ENCODE measurements around the gene TMC1.
"Not testable (repeated sequence)": the region's sequence is repeated elsewhere in the genome, so short reads cannot be mapped to it uniquely, and the experiment has no call there.

TMC1 gene

DNA sequence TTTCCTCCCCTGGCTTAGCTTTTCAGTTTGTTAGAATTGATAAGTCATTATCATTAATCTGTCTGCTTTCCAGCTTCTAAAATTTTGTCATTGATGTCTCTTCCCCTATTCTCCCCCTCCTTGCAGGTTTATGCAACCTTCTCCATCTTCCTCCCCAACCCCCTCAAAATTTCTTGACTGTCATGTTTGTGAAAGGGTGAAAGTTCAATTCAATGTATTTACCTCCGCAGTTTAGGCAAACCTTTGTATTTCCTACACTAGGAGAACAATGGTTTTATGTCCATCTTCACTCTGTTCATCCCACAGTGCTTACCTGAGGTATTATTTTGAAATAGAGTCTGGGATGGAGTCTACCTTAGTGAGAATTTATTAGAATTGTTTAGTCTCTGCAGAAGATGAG is 313.6 kb downstream of the TMC1 start:
- no peaks in the 10 kb centered on the region for H3K4me1 ChIP-seq (ENCODE audit: control insufficient read depth, insufficient read depth, low read length)
- no peak overlapping the region for H3K9ac ChIP-seq (ENCODE audit: low read length)
- H3K27ac ChIP-seq (ENCODE audit: low read depth, low read length) = no peak overlapping the region
- no peaks in the 10 kb centered on the region for H3K27me3 ChIP-seq (ENCODE audit: control insufficient read depth, insufficient read depth, low read length)
- no peaks in the 10 kb centered on the region for H3K36me3 ChIP-seq (ENCODE audit: control insufficient read depth, insufficient read depth, low read length)
- H3K4me3 ChIP-seq (ENCODE audit: low read length) = no peak overlapping the region

GRCh38 chr9:72836790-72837189 is 315.4 kb downstream of the TMC1 start:
- H3K27ac ChIP-seq (ENCODE audit: low read depth, low read length) = no peak overlapping the region
- H3K36me3 ChIP-seq (ENCODE audit: control insufficient read depth, insufficient read depth, low read length) = no peaks in the 10 kb centered on the region
- H3K27me3 ChIP-seq (ENCODE audit: control insufficient read depth, insufficient read depth, low read length) = no peaks in the 10 kb centered on the region
- no peak overlapping the region for H3K4me3 ChIP-seq (ENCODE audit: low read length)
- no peaks in the 10 kb centered on the region for H3K4me1 ChIP-seq (ENCODE audit: control insufficient read depth, insufficient read depth, low read length)
- no peak overlapping the region for H3K9ac ChIP-seq (ENCODE audit: low read length)

- Histone ChIP-seq H3K9ac (ENCODE audit: low read length) (no peak overlapping the region), H3K27ac (ENCODE audit: low read depth, low read length) (no peak overlapping the region), H3K36me3 (ENCODE audit: control insufficient read depth, insufficient read depth, low read length) (no peaks in the 10 kb centered on the region), H3K27me3 (ENCODE audit: control insufficient read depth, insufficient read depth, low read length) (no peaks in the 10 kb centered on the region), H3K4me3 (ENCODE audit: low read length) (no peak overlapping the region), H3K4me1 (ENCODE audit: control insufficient read depth, insufficient read depth, low read length) (no peaks in the 10 kb centered on the region)
Observed at GRCh38 chr9:72839085-72839484, 317.7 kb downstream of the TMC1 start.

DNA sequence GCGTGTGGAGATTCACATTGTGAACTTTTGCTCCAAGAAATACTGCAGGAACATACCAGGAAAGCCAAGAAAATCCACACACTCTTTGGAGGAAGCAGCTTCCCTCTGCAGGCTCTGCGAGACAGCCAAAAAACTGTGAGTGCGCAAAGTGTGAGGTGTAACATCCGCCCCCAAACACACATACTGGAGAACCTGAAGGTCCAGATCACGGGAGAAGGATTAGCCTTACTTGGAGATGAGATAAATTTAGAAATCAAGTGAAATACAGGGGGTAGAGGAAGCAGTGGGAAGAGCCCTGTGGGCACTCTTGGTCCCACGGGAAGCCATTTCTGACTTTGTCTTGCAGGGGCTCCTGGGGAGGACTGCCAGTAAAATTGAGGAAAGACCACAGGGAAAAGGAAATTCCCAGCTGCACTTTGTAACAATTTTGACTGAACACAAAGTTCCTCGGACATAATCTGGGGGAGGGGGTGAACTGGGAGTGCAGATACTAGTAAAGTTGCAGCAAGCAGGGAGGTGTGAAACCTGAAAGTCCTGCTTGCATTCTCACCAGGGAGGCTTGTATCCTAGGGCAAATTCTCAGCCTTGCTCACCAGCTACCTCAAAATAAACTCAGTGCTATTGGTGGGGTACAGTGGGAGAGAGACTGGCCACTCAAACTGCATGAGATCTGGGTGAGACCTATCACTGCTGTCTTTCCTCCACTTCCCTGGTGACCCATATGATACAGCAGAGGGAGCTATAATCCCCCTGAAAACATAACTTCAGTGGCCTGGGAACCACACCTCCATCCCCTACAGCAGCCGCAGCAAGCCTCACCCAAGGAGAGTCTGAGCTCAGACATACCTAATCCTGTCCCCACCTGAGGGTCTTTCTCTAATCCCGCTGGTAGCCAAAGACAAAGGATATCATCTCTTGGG is 322.4 kb downstream of the TMC1 start:
- Histone ChIP-seq H3K9ac (ENCODE audit: low read length) (no peak overlapping the region), H3K4me3 (ENCODE audit: low read length) (no peak overlapping the region), H3K27me3 (ENCODE audit: control insufficient read depth, insufficient read depth, low read length) (no peaks in the 10 kb centered on the region), H3K27ac (ENCODE audit: low read depth, low read length) (no peak overlapping the region), H3K36me3 (ENCODE audit: control insufficient read depth, insufficient read depth, low read length) (no peaks in the 10 kb centered on the region), H3K4me1 (ENCODE audit: control insufficient read depth, insufficient read depth, low read length) (no peaks in the 10 kb centered on the region)

- H3K27me3 ChIP-seq (ENCODE audit: control insufficient read depth, insufficient read depth, low read length) = no peaks in the 10 kb centered on the region
- H3K9ac ChIP-seq (ENCODE audit: low read length) = no peak overlapping the region
- H3K4me3 ChIP-seq (ENCODE audit: low read length) = no peak overlapping the region
- H3K4me1 ChIP-seq (ENCODE audit: control insufficient read depth, insufficient read depth, low read length) = no peaks in the 10 kb centered on the region
- H3K27ac ChIP-seq (ENCODE audit: low read depth, low read length) = no peak overlapping the region
- no peaks in the 10 kb centered on the region for H3K36me3 ChIP-seq (ENCODE audit: control insufficient read depth, insufficient read depth, low read length)
Observed at GRCh38 chr9:72844440-72844768, 323.0 kb downstream of the TMC1 start.

DNA sequence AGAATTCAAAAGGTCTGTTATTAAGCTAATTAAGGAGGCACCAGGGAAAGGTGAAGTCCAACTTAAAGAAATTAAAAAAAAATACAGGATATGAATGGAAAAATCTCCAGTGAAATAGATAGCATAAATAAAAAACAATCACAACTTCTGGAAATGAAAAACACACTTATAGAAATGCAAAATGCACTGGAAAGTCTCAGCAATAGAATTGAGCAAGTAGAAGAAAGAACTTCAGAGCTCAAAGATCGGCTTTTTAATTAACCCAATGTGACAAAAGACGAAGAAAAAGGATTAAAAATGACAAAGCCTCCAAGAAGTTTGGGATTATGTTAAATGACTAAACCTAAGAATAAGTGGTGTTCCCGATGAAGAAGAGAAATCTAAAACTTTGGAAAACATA is 323.6 kb downstream of the TMC1 start:
- not testable (repeated sequence) for H3K27ac ChIP-seq (ENCODE audit: low read depth, low read length); H3K9ac ChIP-seq (ENCODE audit: low read length); H3K27me3 ChIP-seq (ENCODE audit: control insufficient read depth, insufficient read depth, low read length); H3K36me3 ChIP-seq (ENCODE audit: control insufficient read depth, insufficient read depth, low read length); H3K4me1 ChIP-seq (ENCODE audit: control insufficient read depth, insufficient read depth, low read length); H3K4me3 ChIP-seq (ENCODE audit: low read length)

- H3K27ac ChIP-seq (ENCODE audit: low read depth, low read length); H3K4me3 ChIP-seq (ENCODE audit: low read length); H3K36me3 ChIP-seq (ENCODE audit: control insufficient read depth, insufficient read depth, low read length); H3K4me1 ChIP-seq (ENCODE audit: control insufficient read depth, insufficient read depth, low read length); H3K27me3 ChIP-seq (ENCODE audit: control insufficient read depth, insufficient read depth, low read length); H3K9ac ChIP-seq (ENCODE audit: low read length): not testable (repeated sequence)
Observed at GRCh38 chr9:72850209-72850608, 328.8 kb downstream of the TMC1 start.

DNA sequence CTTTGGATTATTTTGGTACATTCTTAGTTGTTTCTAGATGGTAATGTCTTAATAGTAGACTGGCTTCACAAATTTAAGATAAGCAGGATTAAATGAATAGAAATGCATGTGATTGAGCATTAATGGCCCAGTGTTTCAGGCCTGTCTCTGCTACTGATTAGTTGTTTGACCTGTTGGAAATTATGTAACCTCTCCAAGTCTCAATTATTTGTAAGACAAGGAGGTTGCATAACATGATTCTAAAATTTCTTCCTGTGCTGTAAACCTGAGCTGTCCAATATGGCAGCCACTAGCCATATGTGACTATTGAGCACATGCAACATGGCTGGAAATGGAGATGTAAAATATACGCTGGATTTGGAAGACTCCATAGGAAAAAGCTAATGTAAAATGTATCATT is 333.9 kb downstream of the TMC1 start:
- no peak overlapping the region for H3K27ac ChIP-seq (ENCODE audit: low read depth, low read length)
- no peak overlapping the region for H3K9ac ChIP-seq (ENCODE audit: low read length)
- H3K4me3 ChIP-seq (ENCODE audit: low read length) = no peak overlapping the region
- H3K27me3 ChIP-seq (ENCODE audit: control insufficient read depth, insufficient read depth, low read length) = no peaks in the 10 kb centered on the region
- peaks cover 9% of the 10 kb centered on the region for H3K4me1 ChIP-seq (ENCODE audit: control insufficient read depth, insufficient read depth, low read length)
- no peaks in the 10 kb centered on the region for H3K36me3 ChIP-seq (ENCODE audit: control insufficient read depth, insufficient read depth, low read length)

GRCh38 chr9:72855890-72856523 is 334.6 kb downstream of the TMC1 start:
- no peaks in the 10 kb centered on the region for H3K27me3 ChIP-seq (ENCODE audit: control insufficient read depth, insufficient read depth, low read length)
- no peaks in the 10 kb centered on the region for H3K36me3 ChIP-seq (ENCODE audit: control insufficient read depth, insufficient read depth, low read length)
- H3K9ac ChIP-seq (ENCODE audit: low read length) = no peak overlapping the region
- H3K4me3 ChIP-seq (ENCODE audit: low read length) = no peak overlapping the region
- H3K4me1 ChIP-seq (ENCODE audit: control insufficient read depth, insufficient read depth, low read length) = peaks cover 9% of the 10 kb centered on the region
- no peak overlapping the region for H3K27ac ChIP-seq (ENCODE audit: low read depth, low read length)

DNA sequence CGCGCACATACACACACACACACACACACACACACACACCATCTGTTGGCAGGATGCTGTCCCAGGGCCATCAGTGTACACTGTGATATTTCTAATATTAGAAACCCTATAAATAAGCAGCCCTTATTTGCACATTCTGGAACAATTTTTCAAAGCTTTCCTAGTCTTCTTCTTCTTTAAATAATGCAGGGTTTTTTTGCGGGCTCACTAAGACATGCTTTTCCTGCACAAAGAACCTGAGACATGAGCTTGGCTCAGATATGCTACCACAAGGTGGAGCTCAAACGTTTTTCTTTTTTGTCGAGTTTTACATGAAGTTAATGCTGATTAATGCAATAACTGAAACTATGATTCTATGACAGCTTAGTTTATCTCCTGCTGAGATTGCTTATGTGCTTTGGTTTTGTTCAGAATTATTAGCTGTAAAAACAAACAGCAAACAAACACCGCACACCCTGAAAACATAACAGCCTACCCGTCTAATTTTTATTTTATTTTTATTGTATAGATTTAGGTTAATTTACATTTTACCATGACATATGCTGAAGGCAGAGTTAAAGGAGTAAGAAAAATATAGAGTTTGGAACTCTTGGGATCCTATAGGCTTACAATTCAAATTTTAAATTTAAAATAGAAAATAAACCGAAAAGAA is 335.7 kb downstream of the TMC1 start:
- peaks cover 9% of the 10 kb centered on the region for H3K4me1 ChIP-seq (ENCODE audit: control insufficient read depth, insufficient read depth, low read length)
- H3K27ac ChIP-seq (ENCODE audit: low read depth, low read length) = no peak overlapping the region
- H3K27me3 ChIP-seq (ENCODE audit: control insufficient read depth, insufficient read depth, low read length) = no peaks in the 10 kb centered on the region
- no peak overlapping the region for H3K9ac ChIP-seq (ENCODE audit: low read length)
- no peaks in the 10 kb centered on the region for H3K36me3 ChIP-seq (ENCODE audit: control insufficient read depth, insufficient read depth, low read length)
- H3K4me3 ChIP-seq (ENCODE audit: low read length) = no peak overlapping the region

- no peak overlapping the region for H3K4me3 ChIP-seq (ENCODE audit: low read length)
- no peak overlapping the region for H3K9ac ChIP-seq (ENCODE audit: low read length)
- no peaks in the 10 kb centered on the region for H3K27me3 ChIP-seq (ENCODE audit: control insufficient read depth, insufficient read depth, low read length)
- no peak overlapping the region for H3K27ac ChIP-seq (ENCODE audit: low read depth, low read length)
- H3K36me3 ChIP-seq (ENCODE audit: control insufficient read depth, insufficient read depth, low read length) = no peaks in the 10 kb centered on the region
- H3K4me1 ChIP-seq (ENCODE audit: control insufficient read depth, insufficient read depth, low read length) = peaks cover 9% of the 10 kb centered on the region
Observed at GRCh38 chr9:72857624-72857996, 336.2 kb downstream of the TMC1 start.

GRCh38 chr9:72858089-72858912 is 336.9 kb downstream of the TMC1 start:
- no peak overlapping the region for H3K27ac ChIP-seq (ENCODE audit: low read depth, low read length)
- no peak overlapping the region for H3K4me3 ChIP-seq (ENCODE audit: low read length)
- no peak overlapping the region for H3K9ac ChIP-seq (ENCODE audit: low read length)
- peaks cover 9% of the 10 kb centered on the region for H3K4me1 ChIP-seq (ENCODE audit: control insufficient read depth, insufficient read depth, low read length)
- no peaks in the 10 kb centered on the region for H3K36me3 ChIP-seq (ENCODE audit: control insufficient read depth, insufficient read depth, low read length)
- no peaks in the 10 kb centered on the region for H3K27me3 ChIP-seq (ENCODE audit: control insufficient read depth, insufficient read depth, low read length)

Data from rectal smooth muscle tissue (tissue), 1 donor.